HL-60 (cell line): ENCODE measurements around the gene MBD5.

Source experiments
- DNase-seq, 2 experiments: peaks; one replicate each; pipeline ENCODE4 v3.0.0-alpha.2; 2010 to 2020; ENCODE audit warnings: low read depth in 1 of 2, low spot score in 1 of 2
- H3K27ac ChIP-seq: fragments of 250-450 bp; sonication (Bioruptor Pico); replicated peaks from 2 replicates; pipeline ENCODE4 v1.5.1; 2020; ENCODE audit warnings: mild to moderate bottlenecking, moderate library complexity
- H3K27me3 ChIP-seq: fragments of 250-450 bp; sonication (Bioruptor Pico); 2 replicates; pipeline ENCODE4 v1.5.1; 2021; ENCODE audit warnings: mild to moderate bottlenecking, moderate library complexity; ENCODE audit not compliant: insufficient read depth, poor library complexity, severe bottlenecking
- H3K4me3 ChIP-seq: replicated peaks from 2 replicates; pipeline ENCODE4 v1.5.1; 2011; ENCODE audit warnings: mild to moderate bottlenecking, control low read depth, low read length; ENCODE audit not compliant: insufficient read depth
- GABPA ChIP-seq: IDR thresholded peaks from 2 replicates; pipeline ENCODE4 v1.6.1; 2012; ENCODE audit warnings: low read depth
- POLR2AphosphoS5 ChIP-seq: IDR thresholded peaks from 2 replicates; pipeline ENCODE4 v1.6.1; 2012; ENCODE audit warnings: low read depth
- SPI1 ChIP-seq: IDR thresholded peaks from 2 replicates; pipeline ENCODE4 v1.6.1; 2012; ENCODE audit warnings: low read depth, mild to moderate bottlenecking, borderline replicate concordance
- TF ChIP-seq, protein P1 (sequence below): IDR thresholded peaks from 2 replicates; pipeline ENCODE4 v1.6.1; 2012; ENCODE audit warnings: low read depth; ENCODE audit not compliant: insufficient replicate concordance
- TF ChIP-seq, protein P2 (sequence below): IDR thresholded peaks from one replicate; pipeline ENCODE4 v1.5.1; 2011; ENCODE audit warnings: low read length, control low read depth, inconsistent platforms; ENCODE audit not compliant: insufficient read depth

The MBD5 gene

DNA sequence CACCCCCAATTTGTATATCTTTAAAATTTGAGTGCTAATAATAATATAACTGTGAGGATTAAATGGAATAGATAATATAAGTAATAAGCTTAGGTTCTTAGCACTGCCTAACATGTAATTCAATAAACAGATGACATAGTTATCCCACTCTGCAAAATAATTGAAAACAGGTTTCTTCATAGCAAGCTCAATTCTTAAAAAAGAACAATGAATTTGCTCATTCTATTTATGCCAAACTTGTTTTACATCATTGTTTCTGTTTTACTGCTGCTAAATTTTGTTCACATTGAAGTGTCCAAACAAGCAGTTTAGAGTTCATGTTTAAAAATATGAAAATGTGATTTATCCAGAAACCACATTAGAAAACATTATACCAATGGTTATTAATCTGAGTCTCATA is 217.0 kb downstream of the MBD5 start:
- Histone ChIP-seq H3K27me3 (no peaks in the 10 kb centered on the region), H3K27ac (no peak overlapping the region), H3K4me3 (no peak overlapping the region)
- TF ChIP-seq SPI1 (no peak), POLR2AphosphoS5 (no peak), GABPA (no peak)
- TF ChIP-seq, protein P1, sequence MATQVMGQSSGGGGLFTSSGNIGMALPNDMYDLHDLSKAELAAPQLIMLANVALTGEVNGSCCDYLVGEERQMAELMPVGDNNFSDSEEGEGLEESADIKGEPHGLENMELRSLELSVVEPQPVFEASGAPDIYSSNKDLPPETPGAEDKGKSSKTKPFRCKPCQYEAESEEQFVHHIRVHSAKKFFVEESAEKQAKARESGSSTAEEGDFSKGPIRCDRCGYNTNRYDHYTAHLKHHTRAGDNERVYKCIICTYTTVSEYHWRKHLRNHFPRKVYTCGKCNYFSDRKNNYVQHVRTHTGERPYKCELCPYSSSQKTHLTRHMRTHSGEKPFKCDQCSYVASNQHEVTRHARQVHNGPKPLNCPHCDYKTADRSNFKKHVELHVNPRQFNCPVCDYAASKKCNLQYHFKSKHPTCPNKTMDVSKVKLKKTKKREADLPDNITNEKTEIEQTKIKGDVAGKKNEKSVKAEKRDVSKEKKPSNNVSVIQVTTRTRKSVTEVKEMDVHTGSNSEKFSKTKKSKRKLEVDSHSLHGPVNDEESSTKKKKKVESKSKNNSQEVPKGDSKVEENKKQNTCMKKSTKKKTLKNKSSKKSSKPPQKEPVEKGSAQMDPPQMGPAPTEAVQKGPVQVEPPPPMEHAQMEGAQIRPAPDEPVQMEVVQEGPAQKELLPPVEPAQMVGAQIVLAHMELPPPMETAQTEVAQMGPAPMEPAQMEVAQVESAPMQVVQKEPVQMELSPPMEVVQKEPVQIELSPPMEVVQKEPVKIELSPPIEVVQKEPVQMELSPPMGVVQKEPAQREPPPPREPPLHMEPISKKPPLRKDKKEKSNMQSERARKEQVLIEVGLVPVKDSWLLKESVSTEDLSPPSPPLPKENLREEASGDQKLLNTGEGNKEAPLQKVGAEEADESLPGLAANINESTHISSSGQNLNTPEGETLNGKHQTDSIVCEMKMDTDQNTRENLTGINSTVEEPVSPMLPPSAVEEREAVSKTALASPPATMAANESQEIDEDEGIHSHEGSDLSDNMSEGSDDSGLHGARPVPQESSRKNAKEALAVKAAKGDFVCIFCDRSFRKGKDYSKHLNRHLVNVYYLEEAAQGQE: no peak
- TF ChIP-seq, protein P2, sequence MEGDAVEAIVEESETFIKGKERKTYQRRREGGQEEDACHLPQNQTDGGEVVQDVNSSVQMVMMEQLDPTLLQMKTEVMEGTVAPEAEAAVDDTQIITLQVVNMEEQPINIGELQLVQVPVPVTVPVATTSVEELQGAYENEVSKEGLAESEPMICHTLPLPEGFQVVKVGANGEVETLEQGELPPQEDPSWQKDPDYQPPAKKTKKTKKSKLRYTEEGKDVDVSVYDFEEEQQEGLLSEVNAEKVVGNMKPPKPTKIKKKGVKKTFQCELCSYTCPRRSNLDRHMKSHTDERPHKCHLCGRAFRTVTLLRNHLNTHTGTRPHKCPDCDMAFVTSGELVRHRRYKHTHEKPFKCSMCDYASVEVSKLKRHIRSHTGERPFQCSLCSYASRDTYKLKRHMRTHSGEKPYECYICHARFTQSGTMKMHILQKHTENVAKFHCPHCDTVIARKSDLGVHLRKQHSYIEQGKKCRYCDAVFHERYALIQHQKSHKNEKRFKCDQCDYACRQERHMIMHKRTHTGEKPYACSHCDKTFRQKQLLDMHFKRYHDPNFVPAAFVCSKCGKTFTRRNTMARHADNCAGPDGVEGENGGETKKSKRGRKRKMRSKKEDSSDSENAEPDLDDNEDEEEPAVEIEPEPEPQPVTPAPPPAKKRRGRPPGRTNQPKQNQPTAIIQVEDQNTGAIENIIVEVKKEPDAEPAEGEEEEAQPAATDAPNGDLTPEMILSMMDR: no peak
- no peak for DNase-seq

DNA sequence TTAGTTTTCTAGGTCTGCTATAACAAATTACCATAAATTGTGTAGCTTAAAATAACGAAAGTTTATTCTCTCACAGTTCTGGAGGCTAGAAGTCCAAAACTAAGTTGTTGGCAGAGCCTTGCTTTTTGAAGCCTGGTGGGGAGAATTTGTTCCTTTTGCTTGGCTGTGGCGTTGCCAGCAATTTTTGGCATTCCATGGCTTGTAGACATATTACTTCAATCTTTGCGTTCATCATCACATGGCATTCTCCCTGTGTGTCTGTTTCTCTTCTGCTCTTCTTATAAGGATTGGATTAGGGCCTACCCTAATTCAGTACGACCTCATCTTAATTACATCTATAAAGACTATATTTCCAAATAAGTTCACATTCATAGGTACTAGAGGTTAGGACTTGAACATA is 217.7 kb downstream of the MBD5 start:
- no peaks in the 10 kb centered on the region for H3K27me3 ChIP-seq
- no peak overlapping the region for H3K27ac ChIP-seq
- H3K4me3 ChIP-seq: no peak overlapping the region
- DNase-seq: no peak
- TF ChIP-seq POLR2AphosphoS5 (no peak), SPI1 (no peak), GABPA (no peak)
- TF ChIP-seq, protein P2: no peak
- TF ChIP-seq, protein P1: no peak

DNA sequence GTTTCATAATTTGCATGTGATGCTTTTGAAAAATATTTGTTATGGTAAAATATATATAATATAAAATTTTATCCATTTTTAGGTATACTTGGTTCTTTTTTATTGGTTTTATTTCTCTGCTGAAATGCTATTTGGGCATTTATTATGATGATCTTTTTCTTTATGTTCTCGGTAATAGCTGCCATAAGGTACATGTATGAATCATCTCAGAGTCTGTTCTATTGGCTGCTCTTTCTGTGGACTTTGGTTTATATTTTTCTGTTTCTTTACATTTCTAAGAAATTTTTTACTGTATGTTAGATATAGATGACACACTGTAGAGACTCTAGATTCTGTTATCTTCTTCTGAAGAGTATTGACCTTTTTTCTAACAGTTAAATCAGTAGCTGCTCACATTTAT is 219.9 kb downstream of the MBD5 start:
- no peak for TF ChIP-seq POLR2AphosphoS5
- no peak for TF ChIP-seq SPI1
- TF ChIP-seq GABPA: no peak
- TF ChIP-seq, protein P2: no peak
- TF ChIP-seq, protein P1: no peak
- Histone ChIP-seq H3K4me3 (no peak overlapping the region), H3K27me3 (no peaks in the 10 kb centered on the region), H3K27ac (no peak overlapping the region)
- no peak for DNase-seq
